ENCODE measurements around the gene TMEM183A.

GRCh38 chr1:202958544-202959275 is 48.5 kb upstream of the TMEM183A start:
- TF ChIP-seq CTCF (IDR thresholded peaks at IDR 0.05; ENCODE audit: insufficient read depth, low read length, poor library complexity, severe bottlenecking) (no peak), EZH2phosphoT487 (conservative IDR thresholded peaks at IDR 0.05; ENCODE audit: low read length) (no peak)
